Measurements from ENCODE around the gene INTS11. TPM values are rescaled to one million over a fixed set of nuclear protein-coding genes. Genes with fewer than 3 reads are reported as not detected.
A peak's percentile ranks its signal among the peaks of the same experiment; 100 is the strongest.

The INTS11 gene
- polyA plus RNA-seq, 2 of the 4 experiments (the other 2 are of a cell fraction) = 41.9 to 62.9 TPM

DNA sequence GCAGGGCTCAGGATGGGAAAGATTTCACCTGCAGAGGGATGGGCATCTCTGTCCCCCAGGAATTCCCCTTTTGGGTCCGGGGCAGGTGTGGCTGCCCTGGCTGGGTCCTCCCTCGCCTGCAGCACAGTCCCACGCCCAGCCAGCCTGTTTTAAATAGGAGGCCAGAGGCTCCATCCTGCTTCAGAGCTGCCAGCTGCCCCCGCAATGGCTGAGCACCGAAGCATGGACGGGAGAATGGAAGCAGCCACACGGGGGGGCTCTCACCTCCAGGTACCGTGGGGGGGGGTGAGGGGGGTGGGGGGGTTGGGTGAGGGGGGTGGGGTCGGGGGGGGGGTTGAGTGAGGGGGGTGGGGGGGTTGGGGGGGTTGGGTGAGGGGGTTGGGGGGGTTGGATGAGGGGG, 40.6 kb downstream of the INTS11 start:
- Histone ChIP-seq H3K4me2 (no peak overlapping the region), H3K27ac (no peak overlapping the region), H3K4me3 (no peak overlapping the region), H3K9me3 (no peaks in the 10 kb centered on the region), H3K4me1 (peaks cover 8% of the 10 kb centered on the region; the same call in 2 of the 3 replicates)
- ATAC-seq (peak in 1 of 2 experiments; percentile 37; a peak in 4 of 6 replicates), FAIRE-seq (no peak), DNase-seq (ENCODE audit: low read depth in 1 of 2, low spot score in 1 of 2) (peak in 1 of 2 experiments; percentile 76)
- ChIA-PET CTCF (interaction anchor here (3.3 kb wide), 1 partner anchor 161 kb away, joined by 15 read pairs; no protein-coding TSS in a partner anchor), POLR2A (no interaction called here)
- WGBS (ENCODE audit: missing lambda C conversion rate) = 0% methylated on average over 1 of the region's 9 CpGs
- TF ChIP-seq HES2 (IDR thresholded peaks at IDR 0.05) (no peak), TFCP2L1 (CRISPR knock-in tag; IDR thresholded peaks at IDR 0.05) (no peak), PHF8 (IDR thresholded peaks at IDR 0.05; ENCODE audit: borderline replicate concordance, low read depth) (no peak), RARB (CRISPR knock-in tag; IDR thresholded peaks at IDR 0.05) (no peak), MYC (IDR thresholded peaks at IDR 0.05; ENCODE audit: borderline replicate concordance, low read length) (no peak), RNF2 (IDR thresholded peaks at IDR 0.05; ENCODE audit: borderline replicate concordance, low read depth) (no peak)

GRCh38 chr1:1282998-1283397, 41.5 kb downstream of the INTS11 start:
- H3K4me1 ChIP-seq = peaks cover 8% of the 10 kb centered on the region; the same call in 2 of the 3 replicates
- ChIA-PET CTCF (interaction anchor here (3.3 kb wide), 1 partner anchor 161 kb away, joined by 15 read pairs; no protein-coding TSS in a partner anchor), POLR2A (no interaction called here)
- ATAC-seq = no peak
- no peak overlapping the region for H3K4me3 ChIP-seq
- no peaks in the 10 kb centered on the region for H3K9me3 ChIP-seq
- H3K4me2 ChIP-seq = no peak overlapping the region
- TF ChIP-seq, protein P1, sequence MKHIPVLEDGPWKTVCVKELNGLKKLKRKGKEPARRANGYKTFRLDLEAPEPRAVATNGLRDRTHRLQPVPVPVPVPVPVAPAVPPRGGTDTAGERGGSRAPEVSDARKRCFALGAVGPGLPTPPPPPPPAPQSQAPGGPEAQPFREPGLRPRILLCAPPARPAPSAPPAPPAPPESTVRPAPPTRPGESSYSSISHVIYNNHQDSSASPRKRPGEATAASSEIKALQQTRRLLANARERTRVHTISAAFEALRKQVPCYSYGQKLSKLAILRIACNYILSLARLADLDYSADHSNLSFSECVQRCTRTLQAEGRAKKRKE (CRISPR knock-in tag; IDR thresholded peaks at IDR 0.05; ENCODE audit: low read depth) = no peak
- TF ChIP-seq CBX2 (IDR thresholded peaks at IDR 0.05; ENCODE audit: borderline replicate concordance, low read depth) (no peak), MAFK (IDR thresholded peaks at IDR 0.05; ENCODE audit: partially characterized antibody) (no peak), KDM5A (IDR thresholded peaks at IDR 0.05) (no peak), EHMT2 (IDR thresholded peaks at IDR 0.05; ENCODE audit: low read depth) (no peak), RNF2 (IDR thresholded peaks at IDR 0.05; ENCODE audit: borderline replicate concordance, low read depth) (no peak), JUNB (IDR thresholded peaks at IDR 0.05) (no peak), RCOR1 (IDR thresholded peaks at IDR 0.05; ENCODE audit: low read depth, low read length) (no peak), RAD21 (conservative IDR thresholded peaks at IDR 0.05 in 1 of 2, IDR thresholded peaks at IDR 0.05 in 1 of 2) (no peak), HOXA7 (CRISPR knock-in tag; IDR thresholded peaks at IDR 0.05) (no peak), HES2 (IDR thresholded peaks at IDR 0.05) (no peak), EP300 (IDR thresholded peaks at IDR 0.05) (no peak), MYC (IDR thresholded peaks at IDR 0.05; ENCODE audit: borderline replicate concordance, low read length) (no peak), CHD4 (IDR thresholded peaks at IDR 0.05; ENCODE audit: borderline replicate concordance) (no peak), NR3C1 (IDR thresholded peaks at IDR 0.05) (no peak), POLR2A (IDR thresholded peaks at IDR 0.05; ENCODE audit: low read length) (no peak), NFE2L2 (conservative IDR thresholded peaks at IDR 0.05; ENCODE audit: low read length) (no peak)
- TF ChIP-seq, protein P2, sequence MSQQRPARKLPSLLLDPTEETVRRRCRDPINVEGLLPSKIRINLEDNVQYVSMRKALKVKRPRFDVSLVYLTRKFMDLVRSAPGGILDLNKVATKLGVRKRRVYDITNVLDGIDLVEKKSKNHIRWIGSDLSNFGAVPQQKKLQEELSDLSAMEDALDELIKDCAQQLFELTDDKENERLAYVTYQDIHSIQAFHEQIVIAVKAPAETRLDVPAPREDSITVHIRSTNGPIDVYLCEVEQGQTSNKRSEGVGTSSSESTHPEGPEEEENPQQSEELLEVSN (IDR thresholded peaks at IDR 0.05; ENCODE audit: borderline replicate concordance, low read depth) = no peak
- TF ChIP-seq, protein P3, sequence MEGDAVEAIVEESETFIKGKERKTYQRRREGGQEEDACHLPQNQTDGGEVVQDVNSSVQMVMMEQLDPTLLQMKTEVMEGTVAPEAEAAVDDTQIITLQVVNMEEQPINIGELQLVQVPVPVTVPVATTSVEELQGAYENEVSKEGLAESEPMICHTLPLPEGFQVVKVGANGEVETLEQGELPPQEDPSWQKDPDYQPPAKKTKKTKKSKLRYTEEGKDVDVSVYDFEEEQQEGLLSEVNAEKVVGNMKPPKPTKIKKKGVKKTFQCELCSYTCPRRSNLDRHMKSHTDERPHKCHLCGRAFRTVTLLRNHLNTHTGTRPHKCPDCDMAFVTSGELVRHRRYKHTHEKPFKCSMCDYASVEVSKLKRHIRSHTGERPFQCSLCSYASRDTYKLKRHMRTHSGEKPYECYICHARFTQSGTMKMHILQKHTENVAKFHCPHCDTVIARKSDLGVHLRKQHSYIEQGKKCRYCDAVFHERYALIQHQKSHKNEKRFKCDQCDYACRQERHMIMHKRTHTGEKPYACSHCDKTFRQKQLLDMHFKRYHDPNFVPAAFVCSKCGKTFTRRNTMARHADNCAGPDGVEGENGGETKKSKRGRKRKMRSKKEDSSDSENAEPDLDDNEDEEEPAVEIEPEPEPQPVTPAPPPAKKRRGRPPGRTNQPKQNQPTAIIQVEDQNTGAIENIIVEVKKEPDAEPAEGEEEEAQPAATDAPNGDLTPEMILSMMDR (IDR thresholded peaks at IDR 0.05) = no peak
- no peak overlapping the region for H3K27ac ChIP-seq
- no peak for FAIRE-seq
- 93% methylated on average over 10 of the region's 14 CpGs for WGBS (ENCODE audit: missing lambda C conversion rate)
- no peak for DNase-seq (ENCODE audit: low read depth in 1 of 2, low spot score in 1 of 2)

Measured in A549 (cell line).